GM12892 (cell line): Measurements from ENCODE around the gene PNLIPRP1.

ENCODE experiments used
- POLR2A ChIP-seq: IDR thresholded peaks from 2 replicates; pipeline ENCODE4 v1.6.1; 2011; ENCODE audit warnings: low read depth, low read length, control low read depth
- POLR2AphosphoS5 ChIP-seq: IDR thresholded peaks from 2 replicates; pipeline ENCODE4 v1.6.1; 2011; ENCODE audit warnings: low read depth, low read length, control low read depth

GRCh38 chr10:116597543-116597942 lies 6.8 kb downstream of the PNLIPRP1 start:
- TF ChIP-seq POLR2A, result no peak
- no peak for TF ChIP-seq POLR2AphosphoS5
